ENCODE data around the gene CASP8AP2. TPM values are rescaled to one million over a fixed set of nuclear protein-coding genes. Genes with fewer than 3 reads are reported as not detected.
"Not testable (repeated sequence)": the region's sequence is repeated elsewhere in the genome, so short reads cannot be mapped to it uniquely, and the experiment has no call there.

The CASP8AP2 gene
- total RNA-seq (2021; fragmentation: NEBNext Ultra II Directional; extraction: Animal tissue kit (Norgen Biotek cat#: 25700)), result 10 to 100 TPM in 5 of 6 experiments, 1 to 10 TPM in 1; 8.8 to 11.5 (median 10.8) TPM
- long read RNA-seq, partial matches to known transcripts, result 1 of 6 reads
- long read RNA-seq, other reads (novel, unspliced or antisense), result 3 of 6 reads

GRCh38 chr6:89829472-89830169, at the start of gene CASP8AP2:
CASP8AP2 (plus strand) TSS chr6:89829880.
- H3K4me1 Mint-ChIP-seq (ENCODE audit: low read depth), result peaks cover 15% of the 10 kb centered on the region
- peak within 1 kb of the TSS; percentile 85 for H3K27ac Mint-ChIP-seq

GRCh38 chr6:89781070-89782034, 48.3 kb upstream of the CASP8AP2 start:
- no peak for DNase-seq
- no peaks in the 10 kb centered on the region for H3K4me1 Mint-ChIP-seq (ENCODE audit: low read depth)
- H3K9me3 Mint-ChIP-seq, result no peaks in the 10 kb centered on the region
- no peak overlapping the region for H3K27ac Mint-ChIP-seq
- H3K4me3 Mint-ChIP-seq, result no peak overlapping the region
- no peaks in the 10 kb centered on the region for H3K27me3 Mint-ChIP-seq (ENCODE audit: insufficient read depth)
- peaks cover 52% of the 10 kb centered on the region for H3K36me3 Mint-ChIP-seq (ENCODE audit: low read depth)
- no peak for TF ChIP-seq CTCF (IDR thresholded peaks at IDR 0.05)

More at GRCh38 chr6:89829472-89830169, at the start of gene CASP8AP2:
- Mint-ChIP-seq H3K27me3 (ENCODE audit: insufficient read depth) (no peaks in the 10 kb centered on the region; the same call in 1 of the 2 replicates), H3K4me3 (peak within 1 kb of the TSS; percentile 99), H3K36me3 (ENCODE audit: low read depth) (peaks cover 18% of the 10 kb centered on the region; the same call in 1 of the 2 replicates), H3K9me3 (no peaks in the 10 kb centered on the region)
- no peak for TF ChIP-seq CTCF (IDR thresholded peaks at IDR 0.05)
- peak; percentile 95 for DNase-seq

GRCh38 chr6:89782222-89782621, 47.5 kb upstream of the CASP8AP2 start:
- Mint-ChIP-seq H3K36me3 (ENCODE audit: low read depth) (peaks cover 52% of the 10 kb centered on the region), H3K27ac (no peak overlapping the region), H3K27me3 (ENCODE audit: insufficient read depth) (no peaks in the 10 kb centered on the region), H3K4me1 (ENCODE audit: low read depth) (no peaks in the 10 kb centered on the region), H3K4me3 (no peak overlapping the region), H3K9me3 (no peaks in the 10 kb centered on the region)
- DNase-seq, result no peak
- no peak for TF ChIP-seq CTCF (IDR thresholded peaks at IDR 0.05)

- not testable (repeated sequence) for H3K27me3 Mint-ChIP-seq (ENCODE audit: insufficient read depth); H3K27ac Mint-ChIP-seq; H3K4me3 Mint-ChIP-seq; DNase-seq; H3K4me1 Mint-ChIP-seq (ENCODE audit: low read depth); H3K9me3 Mint-ChIP-seq
- peaks cover 48% of the 10 kb centered on the region for H3K36me3 Mint-ChIP-seq (ENCODE audit: low read depth)
Observed at GRCh38 chr6:89783293-89783692, 46.4 kb upstream of the CASP8AP2 start.

GRCh38 chr6:89784838-89785237, 44.8 kb upstream of the CASP8AP2 start:
- Mint-ChIP-seq H3K4me1 (ENCODE audit: low read depth) (no peaks in the 10 kb centered on the region), H3K27ac (no peak overlapping the region), H3K36me3 (ENCODE audit: low read depth) (peaks cover 48% of the 10 kb centered on the region), H3K9me3 (no peaks in the 10 kb centered on the region), H3K27me3 (ENCODE audit: insufficient read depth) (no peaks in the 10 kb centered on the region), H3K4me3 (no peak overlapping the region)
- TF ChIP-seq CTCF (IDR thresholded peaks at IDR 0.05), result no peak
- DNase-seq, result no peak
